Fibroblast of the aortic adventitia (primary cell): ENCODE data around the gene LDHAL6B. TPM values are rescaled to one million over a fixed set of nuclear protein-coding genes. Genes with fewer than 3 reads are reported as not detected.
A peak's percentile ranks its signal among the peaks of the same experiment; 100 is the strongest.

Experiments used
- DNase-seq: peaks from one replicate; pipeline ENCODE4 v3.0.0-alpha.2; 2010; ENCODE audit warnings: low read depth
- H3K4me3 ChIP-seq: 2 replicates; pipeline ENCODE4 v1.5.1; 2011; ENCODE audit warnings: low read depth, mild to moderate bottlenecking, control low read depth, low read length, moderate library complexity
- CTCF ChIP-seq: IDR thresholded peaks from 2 replicates; pipeline ENCODE4 v1.5.1; 2011; ENCODE audit warnings: mild to moderate bottlenecking, low read length, control low read depth, inconsistent platforms; ENCODE audit not compliant: insufficient read depth
- total RNA-seq: library from RNA; depleted of rRNA; stranded (reverse); fragments of >200 nt; gene quantifications from 2 replicates; pipeline ENCODE4 v1.2.3, GENCODE V29; 2012; ENCODE audit warnings: low replicate concordance

The LDHAL6B gene
- total RNA-seq, 1 donor, result not detected

- no peak overlapping the region for H3K4me3 ChIP-seq
- peak; percentile 87 for DNase-seq
- TF ChIP-seq CTCF, result peak; percentile 67
Measured at GRCh38 chr15:59247364-59247763, 40.7 kb downstream of the LDHAL6B start.

- no peak for TF ChIP-seq CTCF
- H3K4me3 ChIP-seq, result no peak overlapping the region
- no peak for DNase-seq
Measured at GRCh38 chr15:59249816-59250215, 43.2 kb downstream of the LDHAL6B start.

- H3K4me3 ChIP-seq, result no peak overlapping the region
- DNase-seq, result no peak
- TF ChIP-seq CTCF, result no peak
Measured at GRCh38 chr15:59250249-59250648, 43.6 kb downstream of the LDHAL6B start.

- no peak for DNase-seq
- no peak for TF ChIP-seq CTCF
Measured at GRCh38 chr15:59251001-59251845, 44.6 kb downstream of the LDHAL6B start.

GRCh38 chr15:59252137-59252536 is 45.5 kb downstream of the LDHAL6B start:
- no peak for TF ChIP-seq CTCF
- H3K4me3 ChIP-seq, result no peak overlapping the region
- DNase-seq, result no peak

More at GRCh38 chr15:59251001-59251845, 44.6 kb downstream of the LDHAL6B start:
- no peak overlapping the region for H3K4me3 ChIP-seq

- TF ChIP-seq CTCF, result no peak
- no peak for DNase-seq
- H3K4me3 ChIP-seq, result no peak overlapping the region
Measured at GRCh38 chr15:59255680-59256336, 49.2 kb downstream of the LDHAL6B start.
